ENCODE results near the gene SLC30A4.
"Not testable (repeated sequence)": the region's sequence is repeated elsewhere in the genome, so short reads cannot be mapped to it uniquely, and the experiment has no call there.

The SLC30A4 gene, protein sequence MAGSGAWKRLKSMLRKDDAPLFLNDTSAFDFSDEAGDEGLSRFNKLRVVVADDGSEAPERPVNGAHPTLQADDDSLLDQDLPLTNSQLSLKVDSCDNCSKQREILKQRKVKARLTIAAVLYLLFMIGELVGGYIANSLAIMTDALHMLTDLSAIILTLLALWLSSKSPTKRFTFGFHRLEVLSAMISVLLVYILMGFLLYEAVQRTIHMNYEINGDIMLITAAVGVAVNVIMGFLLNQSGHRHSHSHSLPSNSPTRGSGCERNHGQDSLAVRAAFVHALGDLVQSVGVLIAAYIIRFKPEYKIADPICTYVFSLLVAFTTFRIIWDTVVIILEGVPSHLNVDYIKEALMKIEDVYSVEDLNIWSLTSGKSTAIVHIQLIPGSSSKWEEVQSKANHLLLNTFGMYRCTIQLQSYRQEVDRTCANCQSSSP
- 17.5 to 19.6 reads per million in 2 donors for total RNA-seq

DNA sequence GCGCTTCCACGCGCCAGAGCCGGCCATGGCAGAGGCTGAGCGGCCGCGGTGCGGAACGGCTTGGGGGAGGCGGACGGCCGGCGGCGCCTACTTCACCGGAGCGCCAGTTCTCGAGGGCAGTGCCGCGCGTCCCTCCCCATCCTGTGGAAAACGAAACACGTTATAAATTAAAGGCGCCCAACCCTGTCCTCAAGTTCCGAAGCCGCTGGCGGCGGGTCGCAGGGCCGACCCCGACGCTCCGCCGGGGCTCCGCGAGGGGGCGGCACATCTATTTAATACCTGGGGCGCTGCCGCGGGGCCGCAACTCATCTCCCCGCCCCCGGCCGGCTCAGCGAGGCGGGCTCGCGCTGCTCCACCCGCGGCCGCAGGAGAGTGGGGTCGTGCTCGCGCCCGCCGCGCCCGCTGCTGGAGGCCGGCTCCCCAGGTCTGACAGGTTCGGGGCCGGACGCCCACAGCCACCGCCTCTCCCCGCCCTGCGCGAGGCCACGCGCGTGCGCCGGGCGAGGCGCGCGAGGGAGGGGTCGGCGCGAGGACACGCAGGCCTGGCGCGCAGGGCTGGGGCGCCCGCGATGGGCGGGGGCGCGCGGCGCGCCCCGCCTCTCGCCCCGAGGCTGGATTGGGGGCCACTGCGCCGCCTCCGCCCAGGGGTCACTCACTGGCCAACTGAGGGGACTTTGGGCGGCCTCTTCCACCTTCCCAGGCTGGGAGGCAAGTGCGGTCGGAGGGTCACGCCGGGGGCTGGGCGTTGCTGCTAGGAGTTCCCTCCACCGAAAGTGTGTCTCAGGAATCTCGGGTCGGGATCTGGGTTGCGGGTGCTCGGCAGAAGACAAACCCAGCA lies at the start of gene SLC30A4:
Gene SLC30A4, minus strand, starts transcription at position 428 of the 838 bp plus-strand sequence. Its CDS starts 401 bp downstream, at position 27.
- DNase-seq, result peak; percentile 66

DNA sequence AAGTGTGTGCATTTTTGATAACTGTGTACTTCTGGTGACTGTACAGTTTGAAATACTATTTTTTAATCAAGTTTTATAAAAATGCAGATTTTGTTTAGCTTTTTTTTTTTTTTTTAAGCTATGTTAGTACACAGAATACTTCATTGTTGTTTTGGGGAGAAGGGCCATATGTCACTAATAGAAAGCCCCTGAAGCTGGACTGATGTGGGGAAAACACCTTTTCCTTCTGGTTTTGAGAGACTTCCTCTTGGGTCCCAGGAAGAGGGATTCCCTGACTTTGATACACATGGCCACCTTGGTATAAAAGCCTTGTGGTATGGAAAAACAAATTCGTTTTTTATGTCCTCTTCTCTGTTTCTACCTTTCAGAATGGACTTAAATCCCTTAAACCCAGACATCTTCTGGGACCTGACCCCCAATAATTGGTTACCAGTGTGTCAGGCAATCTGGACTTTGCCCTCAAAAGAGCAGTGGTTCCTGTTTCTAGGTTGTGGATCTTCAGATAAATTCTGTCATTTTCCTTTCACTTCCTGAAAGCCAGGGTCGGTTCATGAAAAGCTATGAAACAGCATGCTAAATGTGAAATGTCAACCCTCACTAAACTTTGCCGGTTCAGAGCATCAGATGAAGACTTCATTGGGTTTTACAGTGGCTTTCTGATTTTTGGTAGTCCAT lies 33.5 kb upstream of the SLC30A4 start:
- no peak for DNase-seq

DNA sequence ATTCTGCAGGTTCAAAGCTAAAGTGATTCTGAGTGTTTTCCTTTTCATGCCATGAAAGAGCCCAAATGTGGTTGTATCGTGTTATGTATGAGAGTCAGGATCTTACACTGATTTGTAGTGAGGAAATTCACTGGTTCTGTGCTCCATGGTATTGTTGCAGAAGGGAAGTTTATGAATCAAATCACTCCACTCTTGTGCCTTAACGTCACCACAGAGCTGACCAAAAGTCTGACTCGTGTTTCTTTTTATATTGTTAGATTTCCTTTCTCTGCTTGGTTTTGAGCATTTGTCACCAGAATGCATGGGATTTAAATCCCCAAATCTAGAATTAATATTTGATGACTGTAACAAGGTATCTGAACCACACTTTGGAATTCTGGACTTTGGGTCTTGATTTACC lies 29.1 kb upstream of the SLC30A4 start:
- no peak for DNase-seq

DNA sequence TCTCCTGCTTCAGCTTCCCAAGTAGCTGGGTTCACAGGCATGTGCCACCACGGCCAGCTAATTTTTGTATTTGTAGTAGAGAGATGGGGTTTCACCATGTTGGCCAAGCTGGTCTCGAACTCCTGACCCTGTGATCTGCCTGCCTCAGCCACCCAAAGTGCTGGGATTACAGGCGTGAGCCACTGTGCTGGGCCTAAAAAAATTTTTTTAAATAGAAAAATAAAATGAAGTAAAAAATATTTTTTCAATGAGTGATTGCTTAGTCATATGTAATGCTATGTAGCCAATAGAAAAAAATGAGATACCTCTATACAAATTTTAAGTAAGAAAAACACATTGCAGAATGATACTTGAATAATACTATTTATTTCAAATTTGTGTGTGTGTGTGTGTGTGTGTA lies 27.9 kb upstream of the SLC30A4 start:
- DNase-seq, result no peak

DNA sequence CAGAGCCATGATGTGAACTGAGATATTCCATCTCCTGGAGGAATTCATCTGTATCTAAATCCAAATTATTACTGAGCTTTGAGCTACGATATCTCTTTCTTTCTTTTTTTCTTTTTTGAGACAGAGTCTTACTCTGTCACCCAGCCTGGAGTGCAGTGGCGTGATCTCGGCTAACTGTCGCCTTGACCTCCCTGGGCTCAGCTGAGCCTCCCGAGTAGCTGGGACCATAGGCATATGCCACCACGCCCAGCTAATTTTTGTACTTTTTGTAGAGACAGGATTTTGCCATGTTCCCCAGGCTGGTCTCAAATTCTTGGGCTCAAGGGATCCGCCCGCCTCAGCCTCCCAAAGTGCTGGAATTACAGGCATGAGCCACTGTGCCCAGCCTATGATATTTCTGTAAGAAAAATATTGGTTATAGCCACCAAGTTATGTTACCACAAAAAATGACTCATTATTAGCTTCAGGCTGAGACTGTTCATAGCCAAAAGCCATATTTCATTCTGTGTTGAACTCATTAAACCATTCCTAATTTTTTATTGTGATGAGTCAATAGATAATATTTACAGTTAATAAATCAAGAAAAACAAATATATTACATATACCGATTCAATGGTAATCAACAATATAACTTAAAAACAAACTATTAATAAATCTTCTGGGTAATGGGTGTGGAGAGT lies 27.1 kb upstream of the SLC30A4 start:
- DNase-seq, result no peak

DNA sequence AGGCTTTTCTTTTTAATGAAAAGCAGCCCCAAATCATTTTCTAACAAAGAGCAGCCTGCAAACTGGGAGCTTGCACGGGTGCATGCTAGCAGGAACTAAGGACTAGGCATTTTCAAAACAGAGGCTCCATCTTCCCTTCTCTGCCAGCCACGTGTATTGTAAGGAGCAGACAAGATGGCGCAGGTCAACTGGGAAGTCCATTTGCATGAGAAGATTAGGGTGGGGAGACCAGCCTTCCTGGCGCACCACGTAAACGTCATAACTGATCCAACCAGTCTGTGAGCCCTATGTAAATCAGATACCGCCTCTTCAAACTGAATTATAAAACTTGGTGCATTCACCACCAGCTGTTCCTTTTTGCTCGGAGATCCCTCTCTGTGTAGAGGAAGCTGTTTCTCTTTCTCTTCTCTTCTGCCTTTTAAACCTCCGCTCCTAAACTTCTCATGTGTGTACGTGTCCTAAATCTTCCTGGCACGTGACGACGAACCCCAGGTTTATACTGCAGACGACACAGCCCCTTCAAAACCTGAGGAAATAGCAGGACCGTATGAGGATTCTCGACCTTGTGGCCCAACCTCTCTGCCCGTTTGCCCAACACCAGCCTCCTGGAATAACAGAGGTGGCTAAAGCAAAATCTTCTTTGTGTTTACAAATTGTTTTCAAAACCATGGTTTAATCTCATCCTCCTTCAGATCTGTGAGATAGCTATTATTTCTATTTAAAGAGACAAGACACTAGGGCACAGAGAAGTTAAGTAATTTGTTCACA lies 26.4 kb upstream of the SLC30A4 start:
- DNase-seq, result no peak

DNA sequence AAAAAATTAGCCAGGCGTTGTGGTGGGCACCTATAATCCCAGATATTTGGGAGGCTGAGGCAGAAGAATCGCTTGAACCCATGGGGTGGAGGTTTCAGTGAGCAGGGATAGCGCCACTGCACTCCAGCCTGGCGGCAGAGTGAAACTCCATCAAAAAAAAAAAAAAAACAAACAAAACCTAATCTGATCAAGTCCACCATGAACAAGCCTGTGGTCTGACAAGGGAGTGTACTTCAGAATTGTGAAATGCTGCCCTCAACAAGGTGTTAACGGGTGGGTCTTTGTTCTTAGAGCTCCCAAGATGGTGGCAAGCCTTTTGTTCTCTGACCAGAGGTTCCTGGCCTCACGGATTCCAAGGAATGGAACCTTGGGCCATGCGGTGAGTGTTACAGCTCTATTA lies 24.2 kb upstream of the SLC30A4 start:
- DNase-seq, result no peak

DNA sequence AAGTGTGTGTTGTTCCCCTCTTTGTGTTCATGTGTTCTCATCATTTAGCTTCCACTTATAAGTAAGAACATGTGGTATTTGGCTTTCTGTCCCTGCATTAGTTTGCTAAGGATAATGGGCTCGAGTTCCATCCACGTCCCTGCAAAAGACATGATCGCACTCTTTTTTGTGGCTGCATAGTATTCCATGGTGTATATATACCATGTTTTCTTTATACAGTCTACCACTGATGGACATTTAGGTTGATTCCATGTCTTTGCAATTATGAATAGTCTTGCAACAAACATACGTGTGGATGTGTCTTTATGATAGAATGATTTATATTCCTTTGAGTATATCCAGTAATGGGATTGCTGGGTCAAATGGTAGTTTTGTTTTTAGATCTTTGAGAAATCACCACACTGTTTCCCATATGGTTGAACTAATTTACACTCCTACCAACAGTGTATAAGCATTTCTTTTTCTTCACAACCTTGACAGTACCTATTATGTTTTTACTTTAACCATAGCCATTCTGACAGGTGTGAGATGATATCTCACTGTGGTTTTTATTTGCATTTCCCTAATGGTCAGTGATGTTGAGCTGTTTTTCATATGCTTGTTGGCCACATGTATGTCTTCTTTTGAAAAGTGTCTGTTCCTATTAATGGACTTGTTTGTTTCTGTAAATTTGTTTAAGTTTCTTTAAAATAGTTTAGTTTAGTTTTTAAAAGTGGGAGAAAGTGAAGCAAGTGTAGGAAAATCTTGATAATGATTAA lies 21.9 kb upstream of the SLC30A4 start:
- DNase-seq, result no peak

DNA sequence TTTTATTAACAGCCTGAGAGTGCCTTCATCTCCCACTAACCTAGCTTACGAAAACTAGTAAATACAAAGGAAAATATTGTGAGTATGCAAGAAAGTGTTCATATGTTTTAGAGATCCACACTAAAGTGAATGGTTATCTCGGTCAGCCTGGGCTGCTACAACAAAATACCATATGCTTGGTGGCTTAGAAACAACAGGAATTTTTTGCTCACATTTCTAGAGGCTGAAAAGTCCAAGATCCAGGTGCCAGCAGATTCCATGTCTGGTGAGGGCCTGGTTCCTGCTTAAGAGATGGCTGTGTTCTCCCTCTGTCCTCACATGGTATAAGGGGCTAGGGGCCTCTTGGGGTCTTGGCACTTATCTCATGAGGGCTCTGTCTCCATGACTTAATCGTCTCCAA lies 20.5 kb upstream of the SLC30A4 start:
- no peak for DNase-seq

DNA sequence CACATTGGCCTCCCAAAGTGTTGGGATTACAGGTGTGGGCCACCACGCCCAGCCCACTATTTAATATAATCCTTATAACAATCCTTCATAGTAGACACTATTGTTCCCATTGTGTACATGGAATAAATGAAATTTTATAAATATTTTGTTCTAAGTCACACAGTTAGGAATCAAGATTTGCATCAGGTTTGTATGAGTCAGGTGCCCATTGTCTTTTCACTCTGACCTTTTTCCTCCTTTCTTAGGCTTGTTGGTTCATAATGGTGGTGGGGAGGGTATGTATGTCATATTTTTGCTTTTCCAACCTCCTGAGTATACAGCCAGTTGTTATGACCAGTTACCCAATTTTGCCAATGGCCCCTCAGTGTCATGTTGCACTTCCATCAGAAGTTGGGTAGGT lies 18.0 kb upstream of the SLC30A4 start:
- DNase-seq, result no peak

DNA sequence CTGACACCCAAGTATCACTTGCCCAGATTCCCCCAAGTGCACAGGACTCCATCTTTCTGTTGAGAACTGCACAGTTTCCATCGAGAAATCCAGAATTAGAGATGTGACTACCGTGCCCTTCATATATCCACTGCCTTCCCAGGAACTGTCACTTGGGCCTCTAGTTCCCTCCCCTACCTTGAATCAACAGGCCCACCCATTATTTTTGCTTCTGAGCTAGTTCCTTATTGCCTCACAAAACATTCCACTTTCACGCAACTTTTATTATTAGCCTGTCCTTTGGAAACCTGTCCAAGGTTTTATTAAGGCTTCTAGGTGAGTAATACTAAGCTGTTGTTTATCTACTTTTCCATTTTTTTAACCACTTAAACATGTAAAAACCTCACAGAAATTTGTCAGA lies 17.1 kb upstream of the SLC30A4 start:
- DNase-seq, result no peak

DNA sequence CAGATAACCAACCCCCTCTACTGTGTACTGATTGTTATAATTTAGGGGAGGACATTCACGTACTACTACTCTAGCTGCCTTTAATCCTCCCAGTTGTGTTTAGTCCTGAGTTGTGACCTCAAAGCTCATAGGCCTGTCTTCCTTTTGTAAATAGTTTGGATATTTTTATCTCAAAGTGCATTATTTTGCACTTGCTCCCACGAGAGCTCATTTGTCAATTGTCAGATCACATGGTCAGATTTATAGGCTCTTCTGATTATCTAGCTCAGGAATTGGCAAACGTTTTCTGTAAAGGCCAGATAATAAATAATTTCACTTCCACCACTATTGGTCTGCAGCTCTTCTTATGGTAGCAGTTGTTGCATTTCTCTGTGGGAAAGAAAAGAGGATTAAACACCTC lies 14.4 kb upstream of the SLC30A4 start:
- no peak for DNase-seq

DNA sequence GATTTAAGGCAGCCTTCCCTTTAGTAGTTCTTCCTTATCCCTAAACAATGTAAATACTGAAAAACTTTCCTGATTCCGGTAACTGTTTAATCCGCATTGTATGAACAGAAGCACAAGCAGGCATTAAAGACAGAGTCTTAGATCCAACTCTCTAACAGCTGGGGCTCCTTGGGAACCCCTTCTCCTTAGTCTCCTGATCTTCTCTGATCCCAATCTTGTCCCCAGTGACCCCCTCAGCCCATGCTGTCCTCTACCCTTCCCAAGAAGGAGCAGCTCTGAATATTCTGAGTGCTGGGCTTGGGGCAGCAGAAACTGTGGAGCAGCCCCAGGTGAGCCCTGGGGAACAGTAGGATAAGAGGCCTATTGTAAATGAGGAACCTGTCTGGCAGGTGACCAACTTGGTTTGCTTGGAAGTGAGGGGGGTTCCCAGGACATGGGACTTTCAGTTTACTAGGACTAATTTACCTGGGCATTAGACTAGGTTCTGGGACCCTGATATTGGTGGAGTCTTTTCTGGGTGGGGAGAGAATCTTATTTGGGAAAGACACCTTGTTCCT lies 13.0 kb upstream of the SLC30A4 start:
- no peak for DNase-seq

DNA sequence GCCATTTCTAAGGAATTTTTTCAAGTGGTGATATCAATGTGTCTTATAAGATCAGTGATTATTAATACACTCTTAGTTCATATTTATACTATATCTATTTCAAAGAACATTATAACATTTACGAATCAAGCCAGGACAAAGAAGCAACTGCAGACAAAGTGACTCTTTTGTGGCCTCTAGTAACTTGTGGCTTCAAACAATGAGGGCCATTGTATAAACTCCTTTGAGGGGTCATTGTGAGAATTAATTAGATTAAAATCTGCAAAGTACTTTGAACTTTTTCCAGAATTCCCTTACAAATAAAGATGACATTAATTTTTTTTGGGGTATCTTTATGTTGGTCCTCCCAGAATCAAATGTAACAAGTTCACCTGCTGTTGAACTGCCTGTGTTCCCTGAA lies 12.3 kb upstream of the SLC30A4 start:
- DNase-seq, result no peak

DNA sequence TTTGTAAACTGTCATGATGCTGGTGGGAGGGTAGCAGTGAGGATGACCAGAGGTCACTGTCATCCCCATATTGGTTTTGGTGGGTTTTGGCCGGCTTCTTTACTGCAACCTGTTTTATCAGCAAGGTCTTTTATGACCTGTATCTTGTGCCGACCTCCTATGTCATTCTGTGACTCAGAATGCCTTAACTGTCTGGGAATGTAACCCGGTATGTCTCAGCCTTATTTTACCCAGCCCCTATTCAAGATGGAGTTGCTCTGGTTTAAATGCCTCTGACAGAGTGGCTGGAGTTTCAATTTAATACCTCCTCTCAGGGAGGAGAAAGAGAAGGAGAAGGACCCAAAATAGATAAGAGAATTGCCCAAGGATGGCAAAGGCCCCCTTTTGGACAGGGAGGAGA lies 10.3 kb upstream of the SLC30A4 start:
- not testable (repeated sequence) for DNase-seq

DNA sequence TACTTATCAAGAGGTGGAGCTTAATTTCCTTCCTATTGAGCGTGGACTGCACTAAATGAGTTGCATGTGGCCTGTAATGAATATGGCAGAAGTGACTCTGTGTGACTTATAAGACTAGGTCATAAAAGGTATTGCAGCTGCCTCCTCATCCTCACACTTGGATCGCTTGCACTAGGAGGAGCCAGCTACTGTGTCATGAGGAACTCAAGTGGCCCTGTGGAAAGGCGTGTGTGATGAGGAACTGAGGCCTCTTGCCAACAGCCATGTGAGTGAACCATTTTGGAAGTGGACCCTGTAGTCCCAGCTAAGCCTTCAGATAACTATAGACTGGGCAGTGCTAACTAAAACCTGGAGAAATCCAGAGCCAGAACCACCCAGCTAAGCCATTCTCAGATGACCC lies 7.1 kb upstream of the SLC30A4 start:
- no peak for DNase-seq

DNA sequence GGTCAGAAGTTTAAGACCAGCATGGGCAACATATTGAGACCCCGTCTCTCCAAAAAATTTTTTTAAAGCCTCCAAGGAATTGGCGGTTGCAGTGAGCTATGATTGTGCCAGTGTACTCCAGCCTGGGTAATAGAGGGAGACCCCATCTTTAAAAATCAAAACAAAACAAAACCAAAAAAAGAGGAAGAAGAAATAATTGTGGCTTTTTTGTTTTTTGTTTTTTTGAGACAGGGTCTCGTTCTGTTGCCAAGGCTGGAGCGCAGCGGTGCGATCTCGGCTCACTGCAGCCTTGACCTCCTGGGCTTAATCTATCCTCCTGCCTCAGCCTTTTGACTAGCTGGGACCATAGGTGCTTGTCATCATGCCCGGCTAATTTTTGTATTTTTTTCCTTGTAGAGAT lies 4.5 kb upstream of the SLC30A4 start:
- no peak for DNase-seq

DNA sequence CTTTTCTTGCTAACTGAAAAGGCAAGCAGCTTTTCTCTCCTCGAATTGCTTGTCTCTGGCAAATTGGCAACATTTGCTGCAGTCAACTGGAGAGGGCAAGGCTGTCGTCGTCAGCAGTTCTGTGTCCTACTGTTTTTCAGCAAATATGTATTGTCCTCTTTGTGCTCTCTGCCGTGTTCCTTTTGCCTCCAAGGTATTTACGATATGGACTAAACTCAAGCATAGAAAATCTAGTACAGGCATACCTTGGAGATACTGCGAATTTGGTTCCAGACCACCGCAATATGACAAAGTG lies 558 bp upstream of the SLC30A4 start:
- DNase-seq, result no peak

DNA sequence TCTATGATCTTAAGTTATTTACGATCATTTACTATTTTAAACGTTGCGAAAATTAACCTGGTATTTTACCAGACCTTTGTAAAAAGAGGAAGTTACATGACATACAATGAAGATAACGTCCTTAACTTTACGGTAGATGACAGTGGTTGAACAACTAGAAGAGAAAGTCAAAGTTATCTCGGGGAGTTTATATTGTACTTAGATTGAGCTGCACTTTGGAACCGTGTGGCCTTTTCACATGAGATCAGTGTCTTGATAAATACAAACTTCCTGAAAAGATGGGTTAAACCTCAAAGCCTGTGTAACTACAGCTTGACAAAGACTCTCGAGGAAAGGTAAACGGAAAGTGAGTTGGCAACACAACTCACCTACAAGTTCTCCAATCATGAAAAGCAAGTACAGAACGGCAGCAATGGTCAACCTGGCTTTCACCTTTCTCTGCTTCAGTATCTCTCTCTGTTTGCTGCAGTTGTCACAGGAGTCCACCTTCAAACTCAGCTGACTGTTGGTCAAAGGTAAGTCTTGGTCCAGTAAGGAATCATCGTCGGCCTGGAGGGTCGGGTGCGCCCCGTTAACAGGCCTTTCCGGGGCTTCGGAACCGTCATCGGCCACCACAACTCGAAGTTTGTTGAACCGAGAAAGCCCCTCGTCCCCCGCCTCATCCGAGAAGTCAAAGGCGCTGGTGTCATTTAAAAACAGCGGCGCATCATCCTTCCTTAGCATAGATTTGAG lies 793 bp downstream of the SLC30A4 start:
- DNase-seq, result no peak

DNA sequence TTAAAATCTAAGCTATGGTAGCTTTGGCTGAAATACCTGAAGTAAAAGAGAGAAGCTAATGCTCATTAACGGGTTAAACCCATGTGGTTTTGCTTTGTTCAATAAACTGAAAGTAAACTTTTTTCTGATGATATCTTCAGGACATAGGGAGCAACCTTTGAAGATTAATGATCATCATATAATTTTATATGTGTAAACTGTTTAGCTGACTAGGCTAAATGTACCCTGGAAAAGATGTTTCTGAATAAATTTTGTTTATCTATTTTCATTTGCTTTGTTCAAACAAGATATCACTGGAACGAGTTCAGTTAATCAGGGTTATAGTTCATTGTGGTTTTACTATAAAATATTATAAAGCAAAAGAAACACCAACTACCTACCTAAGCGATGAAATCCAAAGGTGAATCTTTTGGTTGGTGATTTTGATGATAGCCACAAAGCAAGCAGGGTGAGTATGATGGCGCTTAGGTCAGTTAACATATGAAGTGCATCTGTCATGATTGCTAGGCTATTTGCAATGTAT lies 11.7 kb downstream of the SLC30A4 start:
- no peak for DNase-seq
